GM12878 (cell line): Measurements from ENCODE around the gene FLAD1.
A peak's percentile ranks its signal among the peaks of the same experiment; 100 is the strongest.

ENCODE experiments used
- ATF2 ChIP-seq: IDR thresholded peaks from 2 replicates; pipeline ENCODE4 v1.6.1; 2012; ENCODE audit warnings: low read length, inconsistent platforms
- BMI1 ChIP-seq: fragments of 450-650 bp; IDR thresholded peaks from 2 replicates; pipeline ENCODE4 v1.6.1; 2016; ENCODE audit warnings: mild to moderate bottlenecking, moderate library complexity, borderline replicate concordance
- CBX3 ChIP-seq: fragments of 200-600 bp; sonication (generic); IDR thresholded peaks from 2 replicates; pipeline ENCODE4 v1.6.1; 2016; ENCODE audit warnings: low read depth, borderline replicate concordance
- CTCF ChIP-seq, 3 experiments: IDR thresholded peaks in 2 of 3; conservative IDR thresholded peaks in 1 of 3; 2 replicates each; pipeline ENCODE4 v1.5.1; 2011; ENCODE audit warnings: low read depth in 3 of 3, low read length in 3 of 3, mild to moderate bottlenecking in 3 of 3, control low read depth in 2 of 3, moderate library complexity in 2 of 3, inconsistent platforms in 1 of 3, mixed read lengths in 1 of 3; ENCODE audit not compliant: control insufficient read depth in 2 of 3, insufficient read depth in 1 of 3; ENCODE audit errors: extremely low read depth in 1 of 3
- EP300 ChIP-seq, 2 experiments: fragments of 150-350 bp in 1 of 2; IDR thresholded peaks; 2 replicates each; pipeline ENCODE4 v1.6.1; 2011 to 2012; ENCODE audit warnings: low read depth in 2 of 2, low read length in 2 of 2, borderline replicate concordance in 1 of 2, improper control_type of control experiment in 1 of 2, inconsistent platforms in 1 of 2; ENCODE audit not compliant: control insufficient read depth in 1 of 2
- EZH2 ChIP-seq: IDR thresholded peaks from 2 replicates; pipeline ENCODE4 v1.6.1; 2012; ENCODE audit warnings: low read depth, mild to moderate bottlenecking, control low read depth, inconsistent platforms, low read length, borderline replicate concordance; ENCODE audit not compliant: control insufficient read depth
- FOS ChIP-seq: IDR thresholded peaks from 3 replicates; pipeline ENCODE4 v1.6.1; 2011; ENCODE audit warnings: borderline replicate concordance; ENCODE audit not compliant: insufficient read length; ENCODE audit errors: extremely low read depth
- IRF3 ChIP-seq: fragments of 450-650 bp; IDR thresholded peaks from 2 replicates; pipeline ENCODE4 v1.6.1; 2014; ENCODE audit warnings: mild to moderate bottlenecking
- POLR2A ChIP-seq: IDR thresholded peaks from 2 replicates; pipeline ENCODE4 v1.6.1; 2011; ENCODE audit warnings: low read depth, mild to moderate bottlenecking, low read length
- RAD21 ChIP-seq: IDR thresholded peaks from 2 replicates; pipeline ENCODE4 v1.6.1; 2011; ENCODE audit warnings: mild to moderate bottlenecking, low read depth, low read length, moderate library complexity; ENCODE audit not compliant: insufficient read depth
- RFX5 ChIP-seq: IDR thresholded peaks from 2 replicates; pipeline ENCODE4 v1.6.1; 2011; ENCODE audit warnings: low read depth, low read length, improper control_type of control experiment
- SMC3 ChIP-seq: IDR thresholded peaks from 2 replicates; pipeline ENCODE4 v1.6.1; 2011; ENCODE audit warnings: low read length, improper control_type of control experiment, borderline replicate concordance
- USF2 ChIP-seq: IDR thresholded peaks from 2 replicates; pipeline ENCODE4 v1.6.1; 2011; ENCODE audit warnings: low read depth, low read length, improper control_type of control experiment, borderline replicate concordance

DNA sequence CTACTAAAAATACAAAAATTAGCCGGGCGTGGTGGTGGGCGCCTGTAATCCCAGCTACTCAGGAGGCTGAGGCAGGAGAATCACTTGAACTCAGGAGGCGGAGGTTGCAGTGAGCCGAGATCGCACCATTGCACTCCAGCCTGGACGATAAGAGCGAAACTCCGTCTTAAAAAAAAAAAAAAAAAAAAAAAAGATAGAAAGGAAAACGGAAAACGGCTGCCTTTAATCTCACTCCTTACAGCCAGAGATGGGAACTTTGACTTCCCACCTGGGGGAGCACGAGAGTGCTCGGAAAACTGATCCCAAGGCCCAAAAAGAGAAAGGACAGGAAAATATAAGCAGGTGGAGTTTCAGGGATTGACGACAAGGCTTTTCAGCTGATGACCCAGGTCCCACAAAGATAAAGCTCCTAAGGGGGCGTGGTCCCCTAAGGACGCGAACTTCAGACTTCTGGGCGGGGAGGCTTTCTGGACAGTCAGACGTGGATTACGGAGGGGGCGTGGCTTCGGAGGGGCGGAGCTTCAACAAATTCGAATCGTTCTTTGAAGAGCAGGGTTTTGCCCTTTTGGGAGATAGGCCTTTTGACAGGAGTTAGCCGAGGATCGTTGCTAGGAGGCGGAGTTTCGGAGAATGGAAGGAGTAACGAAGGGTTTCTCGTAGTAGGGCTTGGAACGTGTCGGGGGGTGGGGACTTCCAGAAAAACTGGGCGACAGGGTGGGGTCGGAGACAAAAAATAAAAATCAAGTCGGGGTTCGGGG is 9.6 kb upstream of the FLAD1 start:
- no peak for TF ChIP-seq FOS
- TF ChIP-seq ATF2, result no peak
- peak; percentile 57 for TF ChIP-seq POLR2A
- no peak for TF ChIP-seq USF2
- no peak for TF ChIP-seq SMC3
- TF ChIP-seq RAD21, result no peak
- no peak for TF ChIP-seq IRF3
- TF ChIP-seq CBX3, result no peak
- TF ChIP-seq CTCF (IDR thresholded peaks at IDR 0.05 in 2 of 3, conservative IDR thresholded peaks at IDR 0.05 in 1 of 3; ENCODE audit: control insufficient read depth in 2 of 3, extremely low read depth in 1 of 3, insufficient read depth in 1 of 3, low read depth in 3 of 3, low read length in 3 of 3), result peak; percentile 2 to 21 (median 4); a peak in 1 of 6 replicates
- TF ChIP-seq EP300 (IDR thresholded peaks at IDR 0.05; ENCODE audit: borderline replicate concordance in 1 of 2, control insufficient read depth in 1 of 2, low read depth in 2 of 2, low read length in 2 of 2), result no peak
- TF ChIP-seq RFX5, result no peak
- no peak for TF ChIP-seq BMI1
- TF ChIP-seq EZH2, result no peak
